Umbilical cord (tissue), 2 donors: ENCODE results near the gene HOXB3. TPM values are rescaled to one million over a fixed set of nuclear protein-coding genes. Genes with fewer than 3 reads are reported as not detected.
A peak's percentile ranks its signal among the peaks of the same experiment; 100 is the strongest.
"Not testable (repeated sequence)": the region's sequence is repeated elsewhere in the genome, so short reads cannot be mapped to it uniquely, and the experiment has no call there.

Experiments used
- DNase-seq: peaks from one replicate; pipeline ENCODE4 v3.0.0-alpha.2; 2015; ENCODE audit warnings: low spot score
- total RNA-seq: library from RNA; depleted of rRNA; stranded (reverse); fragments of >200 nt; gene quantifications from one replicate; pipeline ENCODE4 v1.2.3, GENCODE V29; 2014; ENCODE audit warnings: low replicate concordance; ENCODE audit not compliant: insufficient read depth

Gene HOXB3
- total RNA-seq, 1 donor from 2014 or later: 18.3 TPM

GRCh38 chr17:48546924-48547807 is 42.9 kb downstream of the HOXB3 start:
- DNase-seq: peak; percentile 90

GRCh38 chr17:48546137-48546923 is 43.7 kb downstream of the HOXB3 start:
- no peak for DNase-seq

- no peak for DNase-seq
Measured at GRCh38 chr17:48545539-48545938, 44.5 kb downstream of the HOXB3 start.

GRCh38 chr17:48545022-48545375 is 45.0 kb downstream of the HOXB3 start, which contains the start of gene HOXB2:
Gene HOXB2, minus strand, starts transcription at chr17:48545109. Its CDS starts 198 bp downstream, at chr17:48544911.
- DNase-seq: peak; percentile 30

- DNase-seq: peak; percentile 90
Measured at GRCh38 chr17:48544349-48545021, 45.6 kb downstream of the HOXB3 start.

- DNase-seq: no peak
Measured at GRCh38 chr17:48543854-48544348, 46.1 kb downstream of the HOXB3 start.

- DNase-seq: peak; percentile 58
Measured at GRCh38 chr17:48543107-48543853, 46.8 kb downstream of the HOXB3 start.

- no peak for DNase-seq
Measured at GRCh38 chr17:48542698-48543106, 47.3 kb downstream of the HOXB3 start.

- DNase-seq: peak; percentile 35
Measured at GRCh38 chr17:48542114-48542656, 47.9 kb downstream of the HOXB3 start.

GRCh38 chr17:48541577-48542113 is 48.4 kb downstream of the HOXB3 start:
- DNase-seq: peak; percentile 78

- DNase-seq: no peak
Measured at GRCh38 chr17:48541036-48541576, 48.9 kb downstream of the HOXB3 start.

GRCh38 chr17:48540213-48540612 is 49.8 kb downstream of the HOXB3 start:
- DNase-seq: no peak

GRCh38 chr17:48539177-48539576 is 50.9 kb downstream of the HOXB3 start:
- DNase-seq: no peak

GRCh38 chr17:48537316-48537715 is 52.7 kb downstream of the HOXB3 start:
- no peak for DNase-seq

GRCh38 chr17:48535793-48536559 is 54.1 kb downstream of the HOXB3 start:
- not testable (repeated sequence) for DNase-seq

GRCh38 chr17:48532261-48532660 is 57.8 kb downstream of the HOXB3 start:
- no peak for DNase-seq

GRCh38 chr17:48530887-48531272 is 59.2 kb downstream of the HOXB3 start, which contains the start of gene HOXB1:
Gene HOXB1, minus strand, starts transcription at chr17:48531011. Its CDS starts 107 bp downstream, at chr17:48530904.
- no peak for DNase-seq

GRCh38 chr17:48530208-48530886 is 59.7 kb downstream of the HOXB3 start:
- DNase-seq: no peak

GRCh38 chr17:48529683-48530009 is 60.4 kb downstream of the HOXB3 start:
- no peak for DNase-seq
